ENCODE results near the gene OTOGL.

OTOGL gene

GRCh38 chr12:80099259-80099658 is at the start of gene OTOGL:
Gene OTOGL, plus strand, starts transcription at chr12:80099537. Its CDS starts 109,895 bp downstream, at chr12:80209432.
- no peak for DNase-seq (ENCODE audit: low read depth)

GRCh38 chr12:80050236-80050635 is 49.1 kb upstream of the OTOGL start:
- no peak for DNase-seq (ENCODE audit: low read depth)

GRCh38 chr12:80053051-80053790 is 46.1 kb upstream of the OTOGL start:
- DNase-seq (ENCODE audit: low read depth) = no peak

- no peak for DNase-seq (ENCODE audit: low read depth)
These were observed 43.1 kb upstream of the OTOGL start for GRCh38 chr12:80056232-80056631.

GRCh38 chr12:80056845-80057244 is 42.5 kb upstream of the OTOGL start:
- DNase-seq (ENCODE audit: low read depth) = no peak

GRCh38 chr12:80058586-80058985 is 40.8 kb upstream of the OTOGL start:
- no peak for DNase-seq (ENCODE audit: low read depth)

- DNase-seq (ENCODE audit: low read depth) = no peak
These were observed 40.2 kb upstream of the OTOGL start for GRCh38 chr12:80059102-80059501.

GRCh38 chr12:80059875-80060274 is 39.5 kb upstream of the OTOGL start:
- DNase-seq (ENCODE audit: low read depth) = no peak

GRCh38 chr12:80064269-80064668 is 35.1 kb upstream of the OTOGL start:
- no peak for DNase-seq (ENCODE audit: low read depth)

- no peak for DNase-seq (ENCODE audit: low read depth)
These were observed 34.4 kb upstream of the OTOGL start for GRCh38 chr12:80064951-80065350.

- no peak for DNase-seq (ENCODE audit: low read depth)
These were observed 31.2 kb upstream of the OTOGL start for GRCh38 chr12:80068173-80068572.

- DNase-seq (ENCODE audit: low read depth) = peak; percentile 17
These were observed 15.3 kb upstream of the OTOGL start for GRCh38 chr12:80083892-80084614.

GRCh38 chr12:80086025-80086424 is 13.3 kb upstream of the OTOGL start:
- no peak for DNase-seq (ENCODE audit: low read depth)

GRCh38 chr12:80087486-80088213 is 11.7 kb upstream of the OTOGL start:
- no peak for DNase-seq (ENCODE audit: low read depth)

GRCh38 chr12:80100591-80100990 is 1.3 kb downstream of the OTOGL start:
- no peak for DNase-seq (ENCODE audit: low read depth)

- DNase-seq (ENCODE audit: low read depth) = no peak
These were observed 1.8 kb downstream of the OTOGL start for GRCh38 chr12:80101126-80101525.

- no peak for DNase-seq (ENCODE audit: low read depth)
These were observed 7.9 kb downstream of the OTOGL start for GRCh38 chr12:80107221-80107620.

- no peak for DNase-seq (ENCODE audit: low read depth)
These were observed 17.4 kb downstream of the OTOGL start for GRCh38 chr12:80116735-80117134.

- DNase-seq (ENCODE audit: low read depth) = no peak
These were observed 19.4 kb downstream of the OTOGL start for GRCh38 chr12:80118565-80119324.

- DNase-seq (ENCODE audit: low read depth) = no peak
These were observed 21.7 kb downstream of the OTOGL start for GRCh38 chr12:80120994-80121393.

GRCh38 chr12:80121661-80122060 is 22.3 kb downstream of the OTOGL start:
- DNase-seq (ENCODE audit: low read depth) = no peak

GRCh38 chr12:80129895-80130530 is 30.7 kb downstream of the OTOGL start:
- DNase-seq (ENCODE audit: low read depth) = no peak

Measured in stimulated activated CD8-positive, alpha-beta memory T cell treated with anti-CD3 and anti-CD28 coated beads, Interleukin-4, amount 100 ng/mL, for 24 hours (primary cell).